Mesendoderm (in vitro differentiated cells): ENCODE measurements around the gene NEK10.

Source experiments
- DNase-seq: peaks from one replicate; pipeline ENCODE4 v3.0.0; 2013
- H2AK5ac ChIP-seq: 2 replicates; pipeline ENCODE4 v1.6.1; 2013; ENCODE audit warnings: low read length, inconsistent platforms
- H2BK120ac ChIP-seq: 2 replicates; pipeline ENCODE4 v1.6.1; 2013; ENCODE audit warnings: low read depth, mild to moderate bottlenecking, low read length, moderate library complexity, mixed read lengths
- H2BK15ac ChIP-seq: replicated peaks from 2 replicates; pipeline ENCODE4 v1.6.1; 2013; ENCODE audit warnings: low read depth, mild to moderate bottlenecking, moderate library complexity
- H2BK5ac ChIP-seq: 2 replicates; pipeline ENCODE4 v1.6.1; 2013; ENCODE audit warnings: low read length, inconsistent platforms
- H3K18ac ChIP-seq: 2 replicates; pipeline ENCODE4 v1.6.1; 2013; ENCODE audit warnings: mild to moderate bottlenecking, low read length, mixed read lengths
- H3K23ac ChIP-seq: one replicate; pipeline ENCODE4 v1.6.1; 2013; ENCODE audit warnings: low read length
- H3K27ac ChIP-seq: 2 replicates; pipeline ENCODE4 v1.5.1; 2013; ENCODE audit warnings: low read depth, mild to moderate bottlenecking, inconsistent platforms, low read length, moderate library complexity
- H3K27me3 ChIP-seq: 2 replicates; pipeline ENCODE4 v1.6.1; 2013; ENCODE audit warnings: low read length, control low read depth, mild to moderate bottlenecking, inconsistent platforms; ENCODE audit not compliant: insufficient read depth, poor library complexity
- H3K36me3 ChIP-seq: 2 replicates; pipeline ENCODE4 v1.6.1; 2013; ENCODE audit warnings: low read length, inconsistent platforms; ENCODE audit not compliant: control insufficient read depth, insufficient read depth
- H3K4ac ChIP-seq: one replicate; pipeline ENCODE4 v1.6.1; 2013; ENCODE audit warnings: low read depth, mild to moderate bottlenecking, low read length, moderate library complexity
- H3K4me1 ChIP-seq: 2 replicates; pipeline ENCODE4 v1.6.1; 2013; ENCODE audit warnings: low read depth, low read length, inconsistent platforms; ENCODE audit not compliant: control insufficient read depth
- H3K4me2 ChIP-seq: 2 replicates; pipeline ENCODE4 v1.6.1; 2013; ENCODE audit warnings: low read length
- H3K4me3 ChIP-seq: 2 replicates; pipeline ENCODE4 v1.5.1; 2013; ENCODE audit warnings: mild to moderate bottlenecking, low read length
- H3K56ac ChIP-seq: one replicate; pipeline ENCODE4 v1.6.1; 2013; ENCODE audit warnings: low read length
- H3K79me1 ChIP-seq: 2 replicates; pipeline ENCODE4 v1.6.1; 2013; ENCODE audit warnings: low read length, inconsistent platforms
- H3K79me2 ChIP-seq: 2 replicates; pipeline ENCODE4 v1.6.1; 2013; ENCODE audit warnings: mild to moderate bottlenecking, low read length; ENCODE audit not compliant: control insufficient read depth, insufficient read depth
- H3K9ac ChIP-seq: 2 replicates; pipeline ENCODE4 v1.6.1; 2013; ENCODE audit warnings: low read length, inconsistent platforms
- H4K5ac ChIP-seq: one replicate; pipeline ENCODE4 v1.6.1; 2013; ENCODE audit warnings: low read length
- H4K8ac ChIP-seq: one replicate; pipeline ENCODE4 v1.6.1; 2013; ENCODE audit warnings: low read depth, mild to moderate bottlenecking, control low read depth, low read length, moderate library complexity
- WGBS: extraction: QIAGEN DNeasy Blood & Tissue Kit; methylation state at CpG from one replicate; pipeline ENCODE4 v1.1.7; 2013; ENCODE audit warnings: low lambda C conversion rate, missing lambda C conversion rate; ENCODE audit not compliant: insufficient coverage; ENCODE audit errors: extremely low coverage; 5-methylcytosine and 5-hydroxymethylcytosine counted together

NEK10 gene

GRCh38 chr3:27079427-27080257, 289.5 kb downstream of the NEK10 start:
- Histone ChIP-seq H3K4me2 (no peak overlapping the region), H3K27me3 (no peaks in the 10 kb centered on the region), H3K36me3 (no peaks in the 10 kb centered on the region), H4K8ac (no peak overlapping the region), H2AK5ac (no peak overlapping the region), H3K4ac (no peak overlapping the region), H3K4me1 (no peaks in the 10 kb centered on the region), H3K79me2 (no peaks in the 10 kb centered on the region), H3K9ac (no peak overlapping the region), H3K18ac (peak overlapping the region; percentile 42), H3K27ac (no peak overlapping the region), H3K56ac (no peak overlapping the region), H2BK15ac (no peak overlapping the region), H2BK120ac (no peak overlapping the region), H2BK5ac (no peak overlapping the region), H3K4me3 (no peak overlapping the region), H3K79me1 (no peaks in the 10 kb centered on the region), H4K5ac (no peak overlapping the region), H3K23ac (no peak overlapping the region)
- no CpG with 5 or more reads among the region's 5 CpGs for WGBS
- no peak for DNase-seq

- no CpG with 5 or more reads among the region's 5 CpGs for WGBS
- Histone ChIP-seq H3K27me3 (no peaks in the 10 kb centered on the region), H3K4ac (no peak overlapping the region), H2BK120ac (no peak overlapping the region), H3K27ac (no peak overlapping the region), H4K5ac (no peak overlapping the region), H3K4me2 (no peak overlapping the region), H3K79me1 (no peaks in the 10 kb centered on the region), H2BK15ac (no peak overlapping the region), H2AK5ac (no peak overlapping the region), H3K9ac (no peak overlapping the region), H2BK5ac (no peak overlapping the region), H4K8ac (no peak overlapping the region), H3K79me2 (no peaks in the 10 kb centered on the region), H3K4me1 (peaks cover 2% of the 10 kb centered on the region), H3K4me3 (no peak overlapping the region), H3K18ac (no peak overlapping the region), H3K36me3 (no peaks in the 10 kb centered on the region), H3K56ac (no peak overlapping the region), H3K23ac (no peak overlapping the region)
- DNase-seq = no peak
These were observed 290.8 kb downstream of the NEK10 start for GRCh38 chr3:27078246-27078913.

DNA sequence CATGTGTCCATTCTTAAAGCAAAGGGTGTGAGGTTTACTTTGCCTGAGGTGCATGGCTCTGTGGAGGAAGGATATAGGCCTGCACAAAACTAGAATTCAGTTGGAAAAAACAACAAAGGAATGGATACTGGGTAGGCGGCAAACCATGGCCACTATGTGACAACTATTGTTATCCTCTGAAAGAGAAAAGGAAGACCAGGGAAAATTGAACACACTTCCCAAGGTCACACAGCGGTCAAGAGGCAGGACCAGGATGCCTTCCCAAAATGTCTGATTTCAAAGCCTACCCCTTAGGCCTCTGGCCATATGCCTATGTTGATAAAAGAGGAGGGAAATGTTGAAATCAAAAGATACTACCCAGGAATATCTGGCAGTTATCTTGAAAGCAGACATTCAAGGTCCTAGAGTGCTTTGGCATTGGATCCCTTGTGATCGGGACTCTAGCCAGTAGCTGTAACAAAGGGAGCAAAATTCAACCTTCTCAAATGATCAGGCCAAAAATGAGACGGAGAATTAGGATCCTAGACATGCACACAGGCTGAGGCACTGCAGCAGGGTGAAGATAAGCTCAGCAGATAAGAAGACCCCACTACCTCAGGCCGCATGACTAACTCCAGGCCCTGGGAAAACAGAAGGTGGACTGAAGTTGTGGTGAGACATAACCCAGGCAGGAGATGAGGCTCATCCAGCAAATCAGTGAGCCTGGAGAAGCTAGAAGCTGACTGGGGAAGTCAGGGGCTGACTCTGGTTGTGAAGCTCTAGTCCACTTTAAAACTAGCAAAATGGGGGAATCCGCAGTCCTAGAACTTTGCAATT, 292.2 kb downstream of the NEK10 start:
- no CpG with 5 or more reads among the region's 6 CpGs for WGBS
- no peaks in the 10 kb centered on the region for H3K79me2 ChIP-seq
- H3K4ac ChIP-seq = no peak overlapping the region
- no peak overlapping the region for H2BK5ac ChIP-seq
- H3K56ac ChIP-seq = no peak overlapping the region
- H4K8ac ChIP-seq = no peak overlapping the region
- no peak overlapping the region for H3K4me3 ChIP-seq
- H3K27me3 ChIP-seq = no peaks in the 10 kb centered on the region
- no peak overlapping the region for H3K23ac ChIP-seq
- peak overlapping the region; percentile 65 for H3K18ac ChIP-seq
- H3K9ac ChIP-seq = no peak overlapping the region
- no peak overlapping the region for H4K5ac ChIP-seq
- no peaks in the 10 kb centered on the region for H3K79me1 ChIP-seq
- H3K27ac ChIP-seq = no peak overlapping the region
- no peak overlapping the region for H3K4me2 ChIP-seq
- peaks cover 4% of the 10 kb centered on the region for H3K4me1 ChIP-seq
- H2BK15ac ChIP-seq = no peak overlapping the region
- H3K36me3 ChIP-seq = no peaks in the 10 kb centered on the region
- H2AK5ac ChIP-seq = peak overlapping the region; percentile 66
- no peak overlapping the region for H2BK120ac ChIP-seq
- no peak for DNase-seq

DNA sequence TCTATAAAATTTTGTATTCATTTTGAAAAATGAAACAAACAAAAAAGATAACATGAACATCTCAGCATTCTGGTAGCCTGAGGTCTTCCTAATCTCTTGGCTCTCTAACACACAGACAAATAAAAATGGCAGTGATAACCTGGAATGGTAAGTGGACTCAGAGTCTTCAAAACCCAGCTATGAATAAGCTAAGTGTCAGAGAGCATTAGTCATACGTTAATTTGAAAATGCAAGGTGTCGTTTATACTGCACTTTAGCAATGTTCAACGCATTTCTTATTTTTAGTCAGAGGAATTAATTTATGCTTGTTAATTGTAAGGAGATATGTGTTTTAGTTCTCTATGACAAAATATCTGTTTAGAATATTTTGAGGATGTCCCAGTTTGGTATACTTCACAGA, 294.3 kb downstream of the NEK10 start:
- H2BK15ac ChIP-seq = peak overlapping the region; percentile 88
- no peak overlapping the region for H3K18ac ChIP-seq
- H3K79me1 ChIP-seq = no peaks in the 10 kb centered on the region
- H3K4me2 ChIP-seq = no peak overlapping the region
- H3K27me3 ChIP-seq = no peaks in the 10 kb centered on the region
- no peak overlapping the region for H3K4me3 ChIP-seq
- peaks cover 4% of the 10 kb centered on the region for H3K4me1 ChIP-seq
- H3K23ac ChIP-seq = no peak overlapping the region
- H2AK5ac ChIP-seq = no peak overlapping the region
- H3K4ac ChIP-seq = no peak overlapping the region
- H2BK120ac ChIP-seq = no peak overlapping the region
- no peak for DNase-seq
- no CpG with 5 or more reads among the region's 3 CpGs for WGBS
- H3K56ac ChIP-seq = no peak overlapping the region
- no peak overlapping the region for H3K27ac ChIP-seq
- no peak overlapping the region for H4K8ac ChIP-seq
- no peaks in the 10 kb centered on the region for H3K36me3 ChIP-seq
- no peaks in the 10 kb centered on the region for H3K79me2 ChIP-seq
- no peak overlapping the region for H2BK5ac ChIP-seq
- no peak overlapping the region for H3K9ac ChIP-seq
- H4K5ac ChIP-seq = no peak overlapping the region

DNA sequence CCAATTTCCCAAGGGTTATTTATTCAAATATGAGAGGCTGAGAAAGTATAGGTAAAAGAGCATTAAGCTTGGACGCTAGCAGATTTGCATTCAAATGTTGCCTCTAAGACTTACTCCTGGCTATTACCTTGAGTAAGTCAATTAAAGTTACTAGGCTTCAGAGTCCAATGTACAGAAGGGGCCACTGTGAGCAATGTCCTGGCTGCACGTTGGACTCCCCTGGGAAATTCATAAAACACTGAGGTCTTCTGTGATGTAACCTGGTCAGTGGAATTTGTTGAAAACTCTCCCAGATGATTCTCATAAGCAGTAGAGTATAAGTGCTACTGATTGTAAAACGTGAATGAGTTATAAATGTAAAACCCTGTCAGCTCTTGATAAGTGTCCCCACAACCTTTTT, 295.3 kb downstream of the NEK10 start:
- Histone ChIP-seq H3K9ac (no peak overlapping the region), H2BK120ac (no peak overlapping the region), H2BK5ac (no peak overlapping the region), H3K4me1 (peaks cover 4% of the 10 kb centered on the region), H3K4me2 (no peak overlapping the region), H2BK15ac (peak overlapping the region; percentile 96), H3K36me3 (no peaks in the 10 kb centered on the region), H3K27me3 (no peaks in the 10 kb centered on the region), H3K79me1 (no peaks in the 10 kb centered on the region), H2AK5ac (no peak overlapping the region), H3K27ac (no peak overlapping the region), H3K4ac (no peak overlapping the region), H3K4me3 (no peak overlapping the region), H4K5ac (no peak overlapping the region), H3K79me2 (no peaks in the 10 kb centered on the region), H4K8ac (no peak overlapping the region), H3K56ac (no peak overlapping the region), H3K18ac (no peak overlapping the region), H3K23ac (no peak overlapping the region)
- DNase-seq = no peak
- WGBS = no CpG with 5 or more reads among the region's 3 CpGs
